MCF 10A (cell line): ENCODE data around the gene TULP4. TPM values are rescaled to one million over a fixed set of nuclear protein-coding genes. Genes with fewer than 3 reads are reported as not detected.

Source experiments
- BruUV-seq: library from RNA; stranded (reverse); fragments of 400-500 nt; replicated peaks from 2 replicates; lab custom pipeline; 2021; lab: Mats Ljungman, UMichigan
- CTCF ChIA-PET: fragments of 300-600 bp; sonication (Branson Sonifier 250); formaldehyde crosslinking; extraction: SDS; loops from one replicate; lab custom pipeline; 2021; ENCODE audit warnings: antibody characterized with exemption, inconsistent platforms; lab: Yijun Ruan, JAX
- POLR2A ChIA-PET: fragments of 300-600, 350-650 bp; sonication (Branson Sonifier 250); formaldehyde crosslinking; extraction: SDS; loops from one replicate; lab custom pipeline; 2020; ENCODE audit warnings: antibody characterized with exemption, inconsistent platforms; lab: Yijun Ruan, JAX
- DNase-seq: peaks from one replicate; pipeline ENCODE4 v3.0.0-alpha.2; 2018; ENCODE audit not compliant: unreplicated experiment
- H3K27ac Mint-ChIP-seq: one replicate; pipeline ENCODE4 v1.8.0; 2022; ENCODE audit warnings: mild to moderate bottlenecking, low read depth, mixed read lengths; ENCODE audit not compliant: unreplicated experiment
- H3K27me3 Mint-ChIP-seq: one replicate; pipeline ENCODE4 v1.8.0; 2022; ENCODE audit warnings: mixed read lengths; ENCODE audit not compliant: insufficient read depth, unreplicated experiment
- H3K36me3 Mint-ChIP-seq: one replicate; pipeline ENCODE4 v1.8.0; 2022; ENCODE audit warnings: mild to moderate bottlenecking, moderate library complexity, mixed read lengths; ENCODE audit not compliant: insufficient read depth, unreplicated experiment
- H3K4me1 Mint-ChIP-seq: one replicate; pipeline ENCODE4 v1.8.0; 2022; ENCODE audit warnings: mixed read lengths; ENCODE audit not compliant: insufficient read depth, unreplicated experiment
- H3K4me3 Mint-ChIP-seq: one replicate; pipeline ENCODE4 v1.8.0; 2022; ENCODE audit warnings: mild to moderate bottlenecking, moderate library complexity, mixed read lengths; ENCODE audit not compliant: unreplicated experiment
- H3K9me3 Mint-ChIP-seq: one replicate; pipeline ENCODE4 v1.8.0; 2022; ENCODE audit warnings: mixed read lengths; ENCODE audit not compliant: unreplicated experiment
- intact Hi-C: fragments of 100-400 bp; cut with micrococcal nuclease; formaldehyde crosslinking; loops from 2 replicates; pipeline ENCODE4 v1.14.1; 2022
- total RNA-seq: library from RNA; stranded (reverse); gene quantifications from 2 replicates; pipeline ENCODE4 v1.2.3, GENCODE V29; 2022
- TF ChIP-seq, protein P1 (sequence below): fragments of 200-600 bp; IDR thresholded peaks from one replicate; pipeline ENCODE4 v1.8.0; 2022; ENCODE audit warnings: antibody characterized with exemption, mild to moderate bottlenecking; ENCODE audit not compliant: unreplicated experiment

Gene TULP4
- total RNA-seq, 1 experiment from 2014 or later = 64.2 TPM

DNA sequence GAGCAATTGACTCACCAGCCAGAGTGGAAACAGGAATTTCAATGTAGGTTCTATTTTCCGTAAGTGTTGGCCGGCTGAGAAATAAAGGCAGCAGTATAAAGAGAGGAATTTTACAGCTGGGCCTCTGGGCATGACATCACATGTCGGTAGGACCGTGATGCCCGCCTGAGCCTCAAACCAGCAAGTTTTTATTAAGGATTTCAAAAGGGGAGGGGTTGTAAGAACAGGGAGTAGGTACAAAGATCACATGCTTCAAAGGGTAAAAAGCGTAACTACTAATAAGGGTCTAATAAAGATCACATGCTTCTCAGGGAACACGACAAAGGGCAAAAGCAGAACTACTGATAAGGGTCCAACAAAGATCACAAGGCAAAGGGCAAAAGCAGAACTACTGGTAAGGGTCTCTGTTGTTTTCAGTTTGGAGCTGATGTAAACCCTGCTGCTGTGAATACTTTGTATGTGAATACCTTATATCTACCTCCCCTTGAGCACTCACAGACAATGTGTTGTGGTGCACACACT is 9.0 kb upstream of the TULP4 start:
- H3K27ac Mint-ChIP-seq = peak overlapping the region; percentile 50
- peaks cover 32% of the 10 kb centered on the region for H3K4me1 Mint-ChIP-seq
- intact Hi-C loops = no loop called here
- ChIA-PET POLR2A (no interaction called here), CTCF (no interaction called here)
- no peak overlapping the region for H3K4me3 Mint-ChIP-seq
- BruUV-seq = no TSS peak
- no peaks in the 10 kb centered on the region for H3K9me3 Mint-ChIP-seq
- TF ChIP-seq, protein P1, sequence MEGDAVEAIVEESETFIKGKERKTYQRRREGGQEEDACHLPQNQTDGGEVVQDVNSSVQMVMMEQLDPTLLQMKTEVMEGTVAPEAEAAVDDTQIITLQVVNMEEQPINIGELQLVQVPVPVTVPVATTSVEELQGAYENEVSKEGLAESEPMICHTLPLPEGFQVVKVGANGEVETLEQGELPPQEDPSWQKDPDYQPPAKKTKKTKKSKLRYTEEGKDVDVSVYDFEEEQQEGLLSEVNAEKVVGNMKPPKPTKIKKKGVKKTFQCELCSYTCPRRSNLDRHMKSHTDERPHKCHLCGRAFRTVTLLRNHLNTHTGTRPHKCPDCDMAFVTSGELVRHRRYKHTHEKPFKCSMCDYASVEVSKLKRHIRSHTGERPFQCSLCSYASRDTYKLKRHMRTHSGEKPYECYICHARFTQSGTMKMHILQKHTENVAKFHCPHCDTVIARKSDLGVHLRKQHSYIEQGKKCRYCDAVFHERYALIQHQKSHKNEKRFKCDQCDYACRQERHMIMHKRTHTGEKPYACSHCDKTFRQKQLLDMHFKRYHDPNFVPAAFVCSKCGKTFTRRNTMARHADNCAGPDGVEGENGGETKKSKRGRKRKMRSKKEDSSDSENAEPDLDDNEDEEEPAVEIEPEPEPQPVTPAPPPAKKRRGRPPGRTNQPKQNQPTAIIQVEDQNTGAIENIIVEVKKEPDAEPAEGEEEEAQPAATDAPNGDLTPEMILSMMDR = no peak
- H3K36me3 Mint-ChIP-seq = peaks cover 12% of the 10 kb centered on the region
- H3K27me3 Mint-ChIP-seq = no peaks in the 10 kb centered on the region
- DNase-seq = no peak

DNA sequence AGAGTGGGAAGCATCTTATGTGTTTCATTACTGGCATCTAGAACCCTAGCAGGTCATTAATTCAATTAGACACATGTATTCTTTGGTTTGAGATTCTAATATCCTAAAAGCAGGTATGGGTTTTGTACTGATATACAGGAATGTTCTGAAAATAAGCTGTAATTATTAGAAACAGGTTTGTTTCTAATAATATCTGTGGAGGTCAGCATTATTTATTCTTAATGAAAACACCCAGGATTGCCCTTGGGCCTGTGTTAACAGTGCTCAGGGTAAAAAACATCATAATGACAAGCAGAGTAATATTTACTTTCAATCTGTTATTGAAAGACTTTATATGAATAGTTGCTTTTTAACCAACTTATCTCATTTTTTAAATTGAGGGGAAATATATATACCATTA is 8.0 kb upstream of the TULP4 start:
- DNase-seq = no peak
- no TSS peak for BruUV-seq
- H3K27ac Mint-ChIP-seq = no peak overlapping the region
- H3K4me1 Mint-ChIP-seq = peaks cover 31% of the 10 kb centered on the region
- TF ChIP-seq, protein P1 = no peak
- intact Hi-C loops = no loop called here
- H3K9me3 Mint-ChIP-seq = no peaks in the 10 kb centered on the region
- no peaks in the 10 kb centered on the region for H3K27me3 Mint-ChIP-seq
- no peak overlapping the region for H3K4me3 Mint-ChIP-seq
- H3K36me3 Mint-ChIP-seq = peaks cover 6% of the 10 kb centered on the region
- ChIA-PET CTCF (no interaction called here), POLR2A (no interaction called here)

DNA sequence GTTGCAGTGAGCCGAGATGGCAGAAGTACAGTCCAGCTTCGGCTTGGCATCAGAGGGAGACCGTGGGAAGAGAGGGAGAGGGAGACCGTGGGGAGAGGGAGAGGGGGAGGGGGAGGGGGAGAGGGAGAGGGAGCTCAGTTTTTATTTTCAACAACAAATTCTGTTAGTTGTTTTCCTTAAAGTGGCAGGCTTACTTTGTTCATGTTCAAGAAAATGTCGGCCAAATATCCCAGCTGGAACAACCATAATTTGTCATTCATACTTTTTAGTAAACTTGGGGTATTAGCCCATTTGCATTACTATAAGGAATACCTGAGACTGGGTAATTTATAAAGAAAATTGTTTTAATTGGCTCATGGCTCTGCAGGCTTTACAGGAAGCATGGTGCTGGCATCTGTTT is 2.5 kb upstream of the TULP4 start:
- intact Hi-C loops = no loop called here
- Mint-ChIP-seq H3K36me3 (peaks cover 28% of the 10 kb centered on the region), H3K4me3 (no peak overlapping the region), H3K27me3 (no peaks in the 10 kb centered on the region), H3K9me3 (no peaks in the 10 kb centered on the region), H3K4me1 (peaks cover 22% of the 10 kb centered on the region), H3K27ac (peak overlapping the region; percentile 84)
- TF ChIP-seq, protein P1 = no peak
- CTCF ChIA-PET = no interaction called here
- no peak for DNase-seq
- POLR2A ChIA-PET = interaction anchor here (1.0 kb wide), 1 partner anchor 7 kb away, joined by 3 read pairs; no protein-coding TSS in a partner anchor
- no TSS peak for BruUV-seq

DNA sequence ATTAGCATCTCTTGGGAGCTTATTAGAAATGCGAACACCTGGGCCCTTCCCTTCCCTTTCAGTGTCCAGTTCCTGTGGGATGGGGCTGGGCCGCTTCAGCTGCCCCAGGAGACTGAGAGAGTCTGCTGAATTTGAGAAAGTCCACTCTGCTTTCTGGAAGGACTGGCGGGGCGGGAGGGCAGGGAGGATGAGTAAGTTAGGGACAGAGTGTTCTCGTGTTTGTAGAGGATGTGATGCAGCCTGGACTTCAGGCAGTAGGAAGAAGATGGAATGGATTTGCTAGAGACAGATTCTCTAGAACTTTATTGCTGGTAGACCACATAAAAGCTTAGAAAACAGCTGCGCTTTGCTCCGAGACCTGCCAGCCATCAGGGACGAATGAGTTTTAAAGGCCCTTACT is 1.1 kb upstream of the TULP4 start:
- peaks cover 33% of the 10 kb centered on the region for H3K36me3 Mint-ChIP-seq

More for the DNA sequence above, 1.1 kb upstream of the TULP4 start:
- ChIA-PET POLR2A (interaction anchor here (0.5 to 2.2 kb wide), 10 partner anchors 11 to 101 kb away, joined by 3 to 11 read pairs (median 3); no protein-coding TSS in a partner anchor), CTCF (no interaction called here)
- TF ChIP-seq, protein P1 = no peak
- intact Hi-C loops = no loop called here
- peaks cover 33% of the 10 kb centered on the region for H3K4me1 Mint-ChIP-seq
- peak overlapping the region; percentile 53 for H3K4me3 Mint-ChIP-seq
- no TSS peak for BruUV-seq
- H3K9me3 Mint-ChIP-seq = peaks cover 6% of the 10 kb centered on the region
- peak overlapping the region; percentile 84 for H3K27ac Mint-ChIP-seq
- no peaks in the 10 kb centered on the region for H3K27me3 Mint-ChIP-seq
- DNase-seq = peak; percentile 62
